Sigmoid colon (tissue), 4 donors: ENCODE results near the gene WDR83.
"Not testable (repeated sequence)": the region's sequence is repeated elsewhere in the genome, so short reads cannot be mapped to it uniquely, and the experiment has no call there.

Experiments
- POLR2AphosphoS5 ChIP-seq, 4 donors: sonication (generic); formaldehyde crosslinking; IDR thresholded peaks; one replicate each; pipeline ENCODE4 v1.6.1; 2017; ENCODE audit warnings: antibody characterized with exemption in 4 of 4
- TF ChIP-seq, protein P1 (sequence below), 4 experiments: fragments of 450-650 bp in 3 of 4; fragments of 200-600 bp in 1 of 4; IDR thresholded peaks; one replicate each; pipeline ENCODE4 v1.5.1; 2016 to 2019; ENCODE audit warnings: antibody characterized with exemption in 4 of 4, mild to moderate bottlenecking in 3 of 4, moderate library complexity in 2 of 4

DNA sequence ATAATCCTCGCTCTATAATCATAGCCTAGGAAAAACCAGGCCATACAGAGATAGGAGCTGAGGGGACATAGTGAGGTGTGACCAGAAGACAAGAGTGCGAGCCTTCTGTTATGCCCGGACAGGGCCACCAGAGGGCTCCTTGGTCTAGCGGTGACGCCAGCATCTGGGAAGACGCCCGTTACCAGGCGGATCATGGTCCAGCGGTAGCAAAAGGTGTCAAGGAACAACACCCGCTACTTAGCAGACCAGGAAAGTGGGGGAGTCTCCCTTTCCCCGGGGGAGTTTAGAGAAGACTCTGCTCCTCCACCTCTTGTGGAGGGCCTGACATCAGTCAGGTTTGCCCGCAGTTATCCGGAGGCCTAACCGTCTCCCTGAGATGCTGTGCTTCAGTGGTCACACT, 45.5 kb downstream of the WDR83 start:
- TF ChIP-seq, protein P1, sequence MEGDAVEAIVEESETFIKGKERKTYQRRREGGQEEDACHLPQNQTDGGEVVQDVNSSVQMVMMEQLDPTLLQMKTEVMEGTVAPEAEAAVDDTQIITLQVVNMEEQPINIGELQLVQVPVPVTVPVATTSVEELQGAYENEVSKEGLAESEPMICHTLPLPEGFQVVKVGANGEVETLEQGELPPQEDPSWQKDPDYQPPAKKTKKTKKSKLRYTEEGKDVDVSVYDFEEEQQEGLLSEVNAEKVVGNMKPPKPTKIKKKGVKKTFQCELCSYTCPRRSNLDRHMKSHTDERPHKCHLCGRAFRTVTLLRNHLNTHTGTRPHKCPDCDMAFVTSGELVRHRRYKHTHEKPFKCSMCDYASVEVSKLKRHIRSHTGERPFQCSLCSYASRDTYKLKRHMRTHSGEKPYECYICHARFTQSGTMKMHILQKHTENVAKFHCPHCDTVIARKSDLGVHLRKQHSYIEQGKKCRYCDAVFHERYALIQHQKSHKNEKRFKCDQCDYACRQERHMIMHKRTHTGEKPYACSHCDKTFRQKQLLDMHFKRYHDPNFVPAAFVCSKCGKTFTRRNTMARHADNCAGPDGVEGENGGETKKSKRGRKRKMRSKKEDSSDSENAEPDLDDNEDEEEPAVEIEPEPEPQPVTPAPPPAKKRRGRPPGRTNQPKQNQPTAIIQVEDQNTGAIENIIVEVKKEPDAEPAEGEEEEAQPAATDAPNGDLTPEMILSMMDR (IDR thresholded peaks at IDR 0.05): peak in 3 of 4 experiments; percentile 32 to 35 (median 33)
- not testable (repeated sequence) for TF ChIP-seq POLR2AphosphoS5 (IDR thresholded peaks at IDR 0.05)
